Mesenchymal stem cell (in vitro differentiated cells and primary cell): ENCODE measurements around the gene GOLGA1.

Source experiments
- DNase-seq: peaks from one replicate; pipeline ENCODE4 v3.0.0-alpha.2; 2013
- H2AFZ ChIP-seq: one replicate; pipeline ENCODE4 v1.6.1; 2013; ENCODE audit warnings: low read depth, mild to moderate bottlenecking, control low read depth, inconsistent platforms, low read length, moderate library complexity
- H2AK5ac ChIP-seq: 2 replicates; pipeline ENCODE4 v1.6.1; 2013; ENCODE audit warnings: low read length, moderate library complexity, mild to moderate bottlenecking, inconsistent platforms; ENCODE audit not compliant: severe bottlenecking
- H2BK120ac ChIP-seq: one replicate; pipeline ENCODE4 v1.6.1; 2013; ENCODE audit warnings: low read depth, mild to moderate bottlenecking, inconsistent platforms, low read length, moderate library complexity
- H2BK12ac ChIP-seq, 2 experiments: one replicate each; pipeline ENCODE4 v1.6.1; 2013; ENCODE audit warnings: inconsistent platforms in 2 of 2, low read length in 2 of 2, mild to moderate bottlenecking in 2 of 2, moderate library complexity in 2 of 2, control low read depth in 1 of 2
- H2BK15ac ChIP-seq: one replicate; pipeline ENCODE4 v1.6.1; 2013; ENCODE audit warnings: mild to moderate bottlenecking, low read depth, inconsistent platforms; ENCODE audit not compliant: poor library complexity, severe bottlenecking
- H2BK5ac ChIP-seq: 2 replicates; pipeline ENCODE4 v1.6.1; 2013; ENCODE audit warnings: low read depth, mild to moderate bottlenecking, low read length, control low read depth, inconsistent platforms; ENCODE audit not compliant: poor library complexity, severe bottlenecking
- H3K14ac ChIP-seq, 2 experiments: one replicate each; pipeline ENCODE4 v1.6.1; 2013; ENCODE audit warnings: inconsistent platforms in 2 of 2, low read length in 2 of 2, control low read depth in 1 of 2, mild to moderate bottlenecking in 1 of 2, moderate library complexity in 1 of 2
- H3K18ac ChIP-seq, 2 experiments: one replicate each; pipeline ENCODE4 v1.6.1; 2013; ENCODE audit warnings: inconsistent platforms in 2 of 2, low read length in 2 of 2, control low read depth in 1 of 2, low read depth in 1 of 2, mild to moderate bottlenecking in 1 of 2
- H3K23ac ChIP-seq, 2 experiments: one replicate each; pipeline ENCODE4 v1.6.1; 2013; ENCODE audit warnings: inconsistent platforms in 2 of 2, low read length in 2 of 2, mild to moderate bottlenecking in 2 of 2, moderate library complexity in 2 of 2, control low read depth in 1 of 2
- H3K27ac ChIP-seq: 2 replicates; pipeline ENCODE4 v1.5.1; 2013; ENCODE audit warnings: mild to moderate bottlenecking, moderate library complexity, low read length, control low read depth, inconsistent platforms; ENCODE audit not compliant: poor library complexity, severe bottlenecking
- H3K27me3 ChIP-seq, 2 experiments: 2 replicates each; pipeline versions ENCODE4 v1.6.1 to v1.7.0; 2013; ENCODE audit warnings: low read length in 2 of 2, mild to moderate bottlenecking in 2 of 2, moderate library complexity in 2 of 2, control low read depth in 1 of 2, inconsistent platforms in 1 of 2; ENCODE audit not compliant: control insufficient read depth in 1 of 2, insufficient read depth in 1 of 2
- H3K36me3 ChIP-seq, 2 experiments: 2 replicates each; pipeline versions ENCODE4 v1.6.1 to v1.7.0; 2013; ENCODE audit warnings: low read length in 2 of 2, control low read depth in 1 of 2, inconsistent platforms in 1 of 2, low read depth in 1 of 2, mild to moderate bottlenecking in 1 of 2; ENCODE audit not compliant: insufficient read depth in 2 of 2, control insufficient read depth in 1 of 2
- H3K4ac ChIP-seq, 2 experiments: one replicate each; pipeline ENCODE4 v1.6.1; 2013; ENCODE audit warnings: inconsistent platforms in 2 of 2, low read length in 2 of 2, mild to moderate bottlenecking in 2 of 2, moderate library complexity in 2 of 2, control low read depth in 1 of 2, low read depth in 1 of 2
- H3K4me1 ChIP-seq: 2 replicates; pipeline ENCODE4 v1.6.1; 2013; ENCODE audit warnings: low read depth, low read length, control low read depth; ENCODE audit not compliant: control insufficient read depth, insufficient read depth
- H3K4me2 ChIP-seq: 2 replicates; pipeline ENCODE4 v1.6.1; 2013; ENCODE audit warnings: low read length, mild to moderate bottlenecking, inconsistent platforms; ENCODE audit not compliant: poor library complexity, severe bottlenecking
- H3K4me3 ChIP-seq, 2 experiments: 2 replicates each; pipeline versions ENCODE4 v1.5.1 to v1.7.0; 2013; ENCODE audit warnings: low read length in 2 of 2, mild to moderate bottlenecking in 2 of 2, control low read depth in 1 of 2, low read depth in 1 of 2; ENCODE audit not compliant: insufficient read depth in 1 of 2
- H3K79me1 ChIP-seq: replicated peaks from 2 replicates; pipeline ENCODE4 v1.6.1; 2013; ENCODE audit warnings: mild to moderate bottlenecking, control low read depth, low read length, inconsistent platforms; ENCODE audit not compliant: poor library complexity, severe bottlenecking
- H3K9ac ChIP-seq: 2 replicates; pipeline ENCODE4 v1.7.0; 2013; ENCODE audit warnings: mild to moderate bottlenecking, low read length, moderate library complexity
- H3K9me3 ChIP-seq: 2 replicates; pipeline ENCODE4 v1.7.0; 2013; ENCODE audit warnings: mild to moderate bottlenecking, low read length; ENCODE audit not compliant: control insufficient read depth
- H4K8ac ChIP-seq: one replicate; pipeline ENCODE4 v1.6.1; 2013; ENCODE audit warnings: inconsistent platforms, mild to moderate bottlenecking, low read length, moderate library complexity
- H4K91ac ChIP-seq: one replicate; pipeline ENCODE4 v1.6.1; 2013; ENCODE audit warnings: mild to moderate bottlenecking, low read length, inconsistent platforms
- whole genome bisulfite sequencing: methylation state at CpG from one replicate; pipeline ENCODE4 v1.1.7; 2013; ENCODE audit warnings: mixed read lengths; 5-methylcytosine and 5-hydroxymethylcytosine counted together

Gene GOLGA1

GRCh38 chr9:124878021-124878420, 62.9 kb downstream of the GOLGA1 start:
- Histone ChIP-seq H3K23ac (no peak overlapping the region), H3K14ac (no peak overlapping the region), H2AFZ (no peak overlapping the region), H3K27me3 (no peaks in the 10 kb centered on the region), H3K4me3 (no peak overlapping the region), H3K27ac (no peak overlapping the region), H3K18ac (no peak overlapping the region), H3K9ac (no peak overlapping the region), H4K8ac (no peak overlapping the region), H2BK120ac (no peak overlapping the region), H2BK15ac (no peak overlapping the region), H3K4me2 (no peak overlapping the region), H3K4me1 (peaks cover 14% of the 10 kb centered on the region), H3K4ac (no peak overlapping the region), H3K9me3 (no peaks in the 10 kb centered on the region), H2AK5ac (no peak overlapping the region), H4K91ac (no peak overlapping the region), H2BK12ac (no peak overlapping the region), H3K36me3 (peaks cover 82 to 96% of the 10 kb centered on the region in 2 experiments), H2BK5ac (no peak overlapping the region), H3K79me1 (peaks cover 19% of the 10 kb centered on the region)
- no peak for DNase-seq
- no CpG with 5 or more reads among the region's 1 CpG for WGBS

- peaks cover 80 to 91% of the 10 kb centered on the region in 2 experiments for H3K36me3 ChIP-seq
- 97% methylated on average over 11 of the region's 14 CpGs for WGBS
- no peak overlapping the region for H2BK120ac ChIP-seq
Measured at GRCh38 chr9:124877021-124877782, 63.7 kb downstream of the GOLGA1 start.

GRCh38 chr9:124875501-124875900, 65.4 kb downstream of the GOLGA1 start:
- no peak overlapping the region for H3K27ac ChIP-seq
- H2BK12ac ChIP-seq, result no peak overlapping the region
- WGBS, result 96% methylated on average over 6 of the region's 6 CpGs

More at GRCh38 chr9:124877021-124877782, 63.7 kb downstream of the GOLGA1 start:
- Histone ChIP-seq H3K27me3 (no peaks in the 10 kb centered on the region), H3K79me1 (peaks cover 17% of the 10 kb centered on the region), H3K27ac (no peak overlapping the region), H3K4me2 (no peak overlapping the region), H3K14ac (no peak overlapping the region), H3K4me1 (peaks cover 12% of the 10 kb centered on the region), H3K9me3 (no peaks in the 10 kb centered on the region), H3K18ac (no peak overlapping the region), H2AK5ac (no peak overlapping the region), H3K23ac (no peak overlapping the region), H3K4me3 (no peak overlapping the region), H2BK5ac (no peak overlapping the region), H2BK15ac (no peak overlapping the region), H4K91ac (no peak overlapping the region), H3K4ac (no peak overlapping the region), H4K8ac (no peak overlapping the region), H2AFZ (no peak overlapping the region), H2BK12ac (no peak overlapping the region), H3K9ac (no peak overlapping the region)
- DNase-seq, result no peak

GRCh38 chr9:124873664-124874063, 67.2 kb downstream of the GOLGA1 start:
- Histone ChIP-seq H3K4me1 (peaks cover 25% of the 10 kb centered on the region), H2BK15ac (no peak overlapping the region), H3K4me3 (no peak overlapping the region), H3K9me3 (no peaks in the 10 kb centered on the region), H3K36me3 (peaks cover 55 to 61% of the 10 kb centered on the region in 2 experiments), H2AK5ac (no peak overlapping the region), H3K9ac (no peak overlapping the region), H3K4ac (no peak overlapping the region), H3K4me2 (no peak overlapping the region), H3K23ac (no peak overlapping the region), H3K27ac (no peak overlapping the region), H3K18ac (no peak overlapping the region), H4K8ac (no peak overlapping the region), H3K27me3 (no peaks in the 10 kb centered on the region), H3K79me1 (peaks cover 17% of the 10 kb centered on the region), H4K91ac (no peak overlapping the region), H3K14ac (no peak overlapping the region), H2AFZ (no peak overlapping the region), H2BK5ac (no peak overlapping the region), H2BK120ac (no peak overlapping the region), H2BK12ac (no peak overlapping the region)
- DNase-seq, result no peak
- WGBS, result 92% methylated on average over 14 of the region's 14 CpGs

More at GRCh38 chr9:124875501-124875900, 65.4 kb downstream of the GOLGA1 start:
- Histone ChIP-seq H3K4me1 (peaks cover 23% of the 10 kb centered on the region), H2AK5ac (no peak overlapping the region), H3K27me3 (no peaks in the 10 kb centered on the region), H3K14ac (no peak overlapping the region), H2BK15ac (no peak overlapping the region), H3K9ac (no peak overlapping the region), H2AFZ (no peak overlapping the region), H4K8ac (peak overlapping the region; percentile 22), H2BK120ac (no peak overlapping the region), H3K79me1 (peaks cover 17% of the 10 kb centered on the region), H3K9me3 (no peaks in the 10 kb centered on the region), H3K4ac (no peak overlapping the region), H3K36me3 (peaks cover 68 to 79% of the 10 kb centered on the region in 2 experiments), H2BK5ac (no peak overlapping the region), H3K18ac (no peak overlapping the region), H3K4me2 (no peak overlapping the region), H3K4me3 (no peak overlapping the region), H3K23ac (no peak overlapping the region), H4K91ac (no peak overlapping the region)
- DNase-seq, result no peak
